Measurements from ENCODE around the gene ST6GALNAC5. TPM values are rescaled to one million over a fixed set of nuclear protein-coding genes. Genes with fewer than 3 reads are reported as not detected.

The ST6GALNAC5 gene
- total and polyA plus RNA-seq, 2 of the 13 experiments (the other 11 are each of a cell fraction or from before 2014, with no cell fraction given): not detected

DNA sequence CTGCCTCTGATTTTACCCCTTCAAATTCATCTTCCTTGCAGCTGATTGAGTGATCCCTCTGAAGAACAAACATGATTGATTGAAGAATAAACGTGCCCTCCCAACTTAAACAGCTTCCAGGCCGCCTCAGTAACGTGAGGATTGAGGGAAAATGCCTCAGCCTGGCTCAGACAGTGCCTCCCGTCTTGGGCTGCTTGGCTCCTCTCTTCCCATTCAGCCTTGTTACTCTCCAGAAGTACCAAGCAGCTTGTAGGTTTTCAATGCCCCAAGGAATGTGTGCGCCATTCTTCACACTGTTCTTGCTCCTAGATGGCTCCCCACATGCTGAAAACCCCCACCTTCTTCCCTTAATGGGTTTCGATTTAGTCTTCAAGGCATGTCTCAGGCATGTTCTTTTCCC lies 51.8 kb downstream of the ST6GALNAC5 start:
- in situ Hi-C loops (cut with HindIII; ENCODE audit: extremely low pct_ligation_motif_present, low pct_unique_long_range_greater_than_20kb): no loop called here
- intact Hi-C loops (cut with micrococcal nuclease; ENCODE audit: unreplicated experiment): no loop called here
- no peak overlapping the region for H3K27ac ChIP-seq (ENCODE audit: extremely low read length, insufficient read depth, low read length)
- no peaks in the 10 kb centered on the region for H3K27me3 ChIP-seq (ENCODE audit: control insufficient read depth in 1 of 2, insufficient read depth in 2 of 2, low read length in 2 of 2)
- H3K79me2 ChIP-seq (ENCODE audit: insufficient read depth, low read length): no peaks in the 10 kb centered on the region
- no peaks in the 10 kb centered on the region for H3K4me1 ChIP-seq (ENCODE audit: insufficient read depth, low read length)
- no peaks in the 10 kb centered on the region for H4K20me1 ChIP-seq (ENCODE audit: insufficient read depth, low read length)
- TF ChIP-seq, protein P1, sequence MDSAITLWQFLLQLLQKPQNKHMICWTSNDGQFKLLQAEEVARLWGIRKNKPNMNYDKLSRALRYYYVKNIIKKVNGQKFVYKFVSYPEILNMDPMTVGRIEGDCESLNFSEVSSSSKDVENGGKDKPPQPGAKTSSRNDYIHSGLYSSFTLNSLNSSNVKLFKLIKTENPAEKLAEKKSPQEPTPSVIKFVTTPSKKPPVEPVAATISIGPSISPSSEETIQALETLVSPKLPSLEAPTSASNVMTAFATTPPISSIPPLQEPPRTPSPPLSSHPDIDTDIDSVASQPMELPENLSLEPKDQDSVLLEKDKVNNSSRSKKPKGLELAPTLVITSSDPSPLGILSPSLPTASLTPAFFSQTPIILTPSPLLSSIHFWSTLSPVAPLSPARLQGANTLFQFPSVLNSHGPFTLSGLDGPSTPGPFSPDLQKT (CRISPR knock-in tag; IDR thresholded peaks at IDR 0.05; ENCODE audit: borderline replicate concordance): no peak
- no peak for TF ChIP-seq KDM3A (CRISPR knock-in tag; IDR thresholded peaks at IDR 0.05; ENCODE audit: low read depth)
- TF ChIP-seq MTF1 (CRISPR knock-in tag; IDR thresholded peaks at IDR 0.05): no peak
- TF ChIP-seq REL (CRISPR knock-in tag; conservative IDR thresholded peaks at IDR 0.05): no peak
- no peak for TF ChIP-seq RCOR2 (CRISPR knock-in tag; IDR thresholded peaks at IDR 0.05)
- no peak for TF ChIP-seq CEBPB (IDR thresholded peaks at IDR 0.05; ENCODE audit: borderline replicate concordance, low read depth, low read length)
- no peak for TF ChIP-seq PTBP1 (IDR thresholded peaks at IDR 0.05; ENCODE audit: low read depth, low read length, poor library complexity, severe bottlenecking)
- TF ChIP-seq NCOA5 (CRISPR knock-in tag; IDR thresholded peaks at IDR 0.05): no peak
- TF ChIP-seq HOXD1 (CRISPR knock-in tag; IDR thresholded peaks at IDR 0.05): no peak
- no peak for TF ChIP-seq RXRA (CRISPR knock-in tag; IDR thresholded peaks at IDR 0.05)
- TF ChIP-seq HOXA9 (CRISPR knock-in tag; IDR thresholded peaks at IDR 0.05; ENCODE audit: borderline replicate concordance): no peak
- TF ChIP-seq KAT7 (CRISPR knock-in tag; IDR thresholded peaks at IDR 0.05; ENCODE audit: borderline replicate concordance): no peak
- no peak for TF ChIP-seq ZNF615 (CRISPR knock-in tag; IDR thresholded peaks at IDR 0.05; ENCODE audit: borderline replicate concordance)
- no peak for TF ChIP-seq ZNF296 (CRISPR knock-in tag; conservative IDR thresholded peaks at IDR 0.05)
- H3K9me3 ChIP-seq (ENCODE audit: low read length): no peaks in the 10 kb centered on the region
- POLR2A ChIA-PET: no interaction called here
- 0% methylated on average over 6 of the region's 6 CpGs for WGBS (ENCODE audit: low lambda C conversion rate)
- no peak overlapping the region for H3K4me2 ChIP-seq (ENCODE audit: low read depth, low read length)
- ATAC-seq (no peak), DNase-seq (ENCODE audit: low spot score) (no peak), FAIRE-seq (no peak)
- CTCF ChIA-PET (ENCODE audit: low intra/inter-chr PET ratio, low total read pairs): no interaction called here
- BruUV-seq (replicated peaks): no TSS peak
- no peaks in the 10 kb centered on the region for H3K36me3 ChIP-seq (replicated peaks in 1 of 2; ENCODE audit: control insufficient read depth in 1 of 2, insufficient read depth in 2 of 2, low read length in 2 of 2)
- H3K4me3 ChIP-seq (replicated peaks in 1 of 3; ENCODE audit: insufficient read depth in 1 of 3, low read depth in 2 of 3, low read length in 3 of 3): no peak overlapping the region
- no peak overlapping the region for H3K9ac ChIP-seq (ENCODE audit: insufficient read depth, low read depth, low read length)
- H2AFZ ChIP-seq (ENCODE audit: low read length): no peak overlapping the region

Data from HepG2 (cell line).